OCI-LY1 (cell line): Measurements from ENCODE around the gene GRAMD1B.

Source experiments
- H2AFZ ChIP-seq: fragments of 200-600 bp; sonication (generic), shearing (Covaris generic); 2 replicates; pipeline ENCODE4 v1.6.0; 2014; ENCODE audit warnings: antibody characterized with exemption, mild to moderate bottlenecking, low read length
- H3F3A ChIP-seq: fragments of 200-600 bp; sonication (generic), shearing (Covaris generic); 2 replicates; pipeline ENCODE4 v1.6.0; 2014; ENCODE audit warnings: mild to moderate bottlenecking, antibody characterized with exemption, low read length, moderate library complexity; ENCODE audit not compliant: insufficient read depth
- H3K27ac ChIP-seq: fragments of 200-600 bp; sonication (generic); 2 replicates; pipeline ENCODE4 v1.5.1; 2014; ENCODE audit warnings: low read length, mixed run types, mild to moderate bottlenecking, low read depth; ENCODE audit not compliant: poor library complexity, severe bottlenecking
- H3K27me3 ChIP-seq: fragments of 200-600 bp; sonication (generic); 2 replicates; pipeline ENCODE4 v1.6.0; 2014; ENCODE audit warnings: antibody characterized with exemption, mild to moderate bottlenecking, low read length, moderate library complexity; ENCODE audit not compliant: insufficient read depth
- H3K36me3 ChIP-seq: fragments of 200-600 bp; sonication (generic); 2 replicates; pipeline ENCODE4 v1.6.1; 2014; ENCODE audit warnings: mild to moderate bottlenecking, antibody characterized with exemption, low read length, moderate library complexity, mixed read lengths; ENCODE audit not compliant: insufficient read depth
- H3K4me1 ChIP-seq: fragments of 200-600 bp; sonication (generic); 2 replicates; pipeline ENCODE4 v1.5.1; 2014; ENCODE audit warnings: mild to moderate bottlenecking, low read length, moderate library complexity; ENCODE audit not compliant: insufficient read depth, severe bottlenecking
- H3K4me2 ChIP-seq: fragments of 200-600 bp; sonication (generic), shearing (Covaris generic); 2 replicates; pipeline ENCODE4 v1.6.1; 2014; ENCODE audit warnings: low read length
- H3K4me3 ChIP-seq: fragments of 200-600 bp; sonication (generic); 2 replicates; pipeline ENCODE4 v1.5.1; 2014; ENCODE audit warnings: low read length, low read depth, mild to moderate bottlenecking, mixed read lengths; ENCODE audit not compliant: poor library complexity, severe bottlenecking
- H3K79me2 ChIP-seq: fragments of 200-600 bp; shearing (Covaris generic); 2 replicates; pipeline ENCODE4 v1.6.1; 2016; ENCODE audit warnings: mixed run types, low read length, mixed read lengths; ENCODE audit not compliant: insufficient read depth
- H3K9ac ChIP-seq: fragments of 200-600 bp; sonication (generic), shearing (Covaris generic); 2 replicates; pipeline ENCODE4 v1.6.1; 2014; ENCODE audit warnings: mild to moderate bottlenecking, low read length, mixed read lengths
- H3K9me2 ChIP-seq: fragments of 200-600 bp; sonication (generic), shearing (Covaris generic); 2 replicates; pipeline ENCODE4 v1.6.1; 2014; ENCODE audit warnings: low read depth, mild to moderate bottlenecking, low read length, mixed read lengths
- H3K9me3 ChIP-seq: fragments of 200-600 bp; shearing (Covaris generic); 2 replicates; pipeline ENCODE4 v1.6.1; 2014; ENCODE audit warnings: low read length, mixed read lengths
- H4K20me1 ChIP-seq: fragments of 200-600 bp; sonication (generic), shearing (Covaris generic); 2 replicates; pipeline ENCODE4 v1.6.0; 2016; ENCODE audit warnings: mild to moderate bottlenecking, low read length; ENCODE audit not compliant: insufficient read depth
- EZH2 ChIP-seq: fragments of 200-600 bp; sonication (generic), shearing (Covaris generic); IDR thresholded peaks from 2 replicates; pipeline ENCODE4 v1.8.0; 2017; ENCODE audit warnings: borderline replicate concordance, mixed run types, mild to moderate bottlenecking, antibody characterized with exemption, low read length, moderate library complexity, mixed read lengths
- TF ChIP-seq, protein P1 (sequence below): fragments of 200-600 bp; sonication (generic), shearing (Covaris generic); IDR thresholded peaks from 2 replicates; pipeline ENCODE4 v1.5.1; 2017; ENCODE audit warnings: mild to moderate bottlenecking, antibody characterized with exemption, low read length, moderate library complexity, mixed read lengths

GRAMD1B gene

DNA sequence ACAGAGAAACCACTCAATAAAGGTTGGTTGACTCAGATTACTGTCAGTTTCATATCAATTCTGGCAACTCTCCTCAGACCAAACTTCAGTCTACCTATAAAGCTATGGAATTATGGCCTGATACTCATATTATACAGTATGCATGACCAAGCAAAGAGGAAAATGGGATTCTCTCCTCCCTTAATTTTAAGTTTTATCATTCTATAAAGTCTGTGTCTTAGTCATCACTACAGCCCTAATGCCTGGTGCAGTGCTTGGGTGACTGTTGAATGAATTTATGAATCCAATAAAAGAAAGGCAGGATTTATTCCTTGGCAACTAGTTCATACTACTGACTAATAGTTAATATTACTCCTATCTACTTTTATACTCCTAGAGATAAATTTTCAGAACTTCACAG lies 37.6 kb upstream of the GRAMD1B start:
- TF ChIP-seq, protein P1, sequence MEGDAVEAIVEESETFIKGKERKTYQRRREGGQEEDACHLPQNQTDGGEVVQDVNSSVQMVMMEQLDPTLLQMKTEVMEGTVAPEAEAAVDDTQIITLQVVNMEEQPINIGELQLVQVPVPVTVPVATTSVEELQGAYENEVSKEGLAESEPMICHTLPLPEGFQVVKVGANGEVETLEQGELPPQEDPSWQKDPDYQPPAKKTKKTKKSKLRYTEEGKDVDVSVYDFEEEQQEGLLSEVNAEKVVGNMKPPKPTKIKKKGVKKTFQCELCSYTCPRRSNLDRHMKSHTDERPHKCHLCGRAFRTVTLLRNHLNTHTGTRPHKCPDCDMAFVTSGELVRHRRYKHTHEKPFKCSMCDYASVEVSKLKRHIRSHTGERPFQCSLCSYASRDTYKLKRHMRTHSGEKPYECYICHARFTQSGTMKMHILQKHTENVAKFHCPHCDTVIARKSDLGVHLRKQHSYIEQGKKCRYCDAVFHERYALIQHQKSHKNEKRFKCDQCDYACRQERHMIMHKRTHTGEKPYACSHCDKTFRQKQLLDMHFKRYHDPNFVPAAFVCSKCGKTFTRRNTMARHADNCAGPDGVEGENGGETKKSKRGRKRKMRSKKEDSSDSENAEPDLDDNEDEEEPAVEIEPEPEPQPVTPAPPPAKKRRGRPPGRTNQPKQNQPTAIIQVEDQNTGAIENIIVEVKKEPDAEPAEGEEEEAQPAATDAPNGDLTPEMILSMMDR: no peak
- no peak for TF ChIP-seq EZH2
- Histone ChIP-seq H3K79me2 (no peaks in the 10 kb centered on the region), H3K9ac (no peak overlapping the region), H3K27me3 (no peaks in the 10 kb centered on the region), H3K4me3 (no peak overlapping the region), H3K9me3 (no peaks in the 10 kb centered on the region), H3K36me3 (no peaks in the 10 kb centered on the region), H3F3A (no peaks in the 10 kb centered on the region), H2AFZ (no peak overlapping the region), H3K27ac (no peak overlapping the region), H3K4me2 (no peak overlapping the region), H3K9me2 (no peaks in the 10 kb centered on the region), H4K20me1 (no peaks in the 10 kb centered on the region), H3K4me1 (no peaks in the 10 kb centered on the region)

- Histone ChIP-seq H3K4me1 (no peaks in the 10 kb centered on the region), H3K27ac (no peak overlapping the region), H3K9me3 (no peaks in the 10 kb centered on the region), H3F3A (no peaks in the 10 kb centered on the region), H2AFZ (no peak overlapping the region), H3K27me3 (no peaks in the 10 kb centered on the region), H3K4me3 (no peak overlapping the region), H4K20me1 (no peaks in the 10 kb centered on the region), H3K9ac (no peak overlapping the region), H3K4me2 (no peak overlapping the region), H3K9me2 (no peaks in the 10 kb centered on the region), H3K36me3 (no peaks in the 10 kb centered on the region), H3K79me2 (no peaks in the 10 kb centered on the region)
- TF ChIP-seq EZH2: no peak
- TF ChIP-seq, protein P1: no peak
Measured at GRCh38 chr11:123392844-123393243, 37.2 kb upstream of the GRAMD1B start.

DNA sequence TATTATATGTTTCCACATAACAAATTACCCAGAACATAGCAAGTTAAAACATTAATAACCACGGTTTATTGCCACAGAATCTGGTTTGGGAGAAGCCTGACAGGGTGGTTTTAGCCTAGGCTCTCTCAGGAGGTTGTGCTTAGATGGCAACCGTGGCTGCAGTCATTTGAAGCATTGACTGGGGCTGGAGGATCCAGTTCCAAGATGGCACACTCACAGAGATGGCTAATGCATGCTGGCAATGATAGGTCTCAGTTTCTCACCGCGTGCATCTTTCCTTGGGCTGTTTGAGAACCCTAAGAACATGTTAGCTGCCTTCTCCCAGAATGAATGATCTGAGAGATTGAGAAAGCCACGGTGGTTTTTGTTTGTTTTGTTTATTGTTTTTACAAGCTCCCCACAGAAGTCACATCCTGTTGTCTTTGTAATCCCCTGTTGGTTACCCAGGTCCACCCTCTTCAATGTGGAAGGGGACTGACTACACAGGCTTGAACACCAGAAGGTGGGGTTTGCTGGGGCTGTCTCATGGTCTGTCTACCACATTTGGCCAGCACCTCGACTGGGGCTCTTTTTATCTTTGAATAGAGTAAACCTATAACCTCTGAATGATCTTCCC lies 36.6 kb upstream of the GRAMD1B start:
- no peak overlapping the region for H3K4me2 ChIP-seq
- no peak overlapping the region for H3K27ac ChIP-seq
- no peak overlapping the region for H3K9ac ChIP-seq
- H3K27me3 ChIP-seq: no peaks in the 10 kb centered on the region
- H3K79me2 ChIP-seq: no peaks in the 10 kb centered on the region
- no peaks in the 10 kb centered on the region for H3F3A ChIP-seq
- no peaks in the 10 kb centered on the region for H3K9me2 ChIP-seq
- no peaks in the 10 kb centered on the region for H3K4me1 ChIP-seq
- TF ChIP-seq EZH2: no peak
- TF ChIP-seq, protein P1: no peak
- H3K36me3 ChIP-seq: no peaks in the 10 kb centered on the region
- no peak overlapping the region for H3K4me3 ChIP-seq
- no peaks in the 10 kb centered on the region for H3K9me3 ChIP-seq
- H4K20me1 ChIP-seq: no peaks in the 10 kb centered on the region
- no peak overlapping the region for H2AFZ ChIP-seq
